ENCODE data around the gene NME9.

NME9 gene

DNA sequence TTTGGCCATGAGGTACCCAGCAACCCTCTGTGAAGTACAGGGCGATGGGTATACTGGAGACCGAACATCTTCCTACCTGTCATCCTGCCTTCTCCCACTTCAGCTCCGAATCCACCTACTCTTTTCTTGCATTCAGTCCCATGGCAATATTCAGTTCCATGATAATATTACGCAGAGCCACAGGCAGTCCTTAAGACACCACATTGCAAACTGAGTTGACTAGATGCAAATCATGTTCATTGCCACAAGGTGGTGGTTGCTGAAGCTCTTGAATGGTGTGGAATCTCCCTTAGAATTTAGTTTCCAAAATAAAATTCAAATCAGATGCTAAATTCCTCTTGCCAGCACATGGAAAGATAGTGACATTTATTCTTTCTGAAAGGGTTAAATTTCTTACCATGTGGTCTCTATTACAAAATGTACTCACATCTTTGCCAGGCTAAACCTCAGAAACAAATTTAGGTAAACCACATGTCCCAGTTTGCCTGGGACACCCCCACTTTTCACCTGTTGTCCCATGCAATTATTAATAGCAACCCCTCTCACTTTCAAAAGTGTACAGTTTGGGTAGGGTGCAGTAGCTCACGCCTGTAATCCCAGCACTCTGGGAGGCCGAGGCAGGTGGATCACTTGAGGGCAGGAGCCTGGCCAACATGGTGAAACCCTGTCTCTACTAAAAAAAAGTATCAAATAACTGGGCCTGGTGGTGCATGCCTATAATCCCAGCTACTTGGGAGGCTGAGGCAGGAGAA lies 1.7 kb upstream of the NME9 start:
- DNase-seq = no peak

DNA sequence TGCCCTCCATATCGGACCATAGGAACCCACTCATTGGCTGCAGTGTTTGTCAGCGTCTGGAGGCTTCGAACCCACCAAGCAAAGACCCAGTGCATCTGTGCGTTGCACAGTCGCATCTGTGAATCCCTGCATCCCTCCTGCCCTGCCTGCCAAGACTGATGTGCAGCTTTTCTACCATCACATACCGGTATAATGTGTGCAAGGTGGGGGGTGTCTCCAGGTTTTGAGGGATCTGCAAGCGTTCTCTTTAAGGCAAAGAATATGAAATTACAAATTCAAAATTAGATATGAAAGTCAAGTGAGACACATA lies 288 bp upstream of the NME9 start:
- DNase-seq = no peak

DNA sequence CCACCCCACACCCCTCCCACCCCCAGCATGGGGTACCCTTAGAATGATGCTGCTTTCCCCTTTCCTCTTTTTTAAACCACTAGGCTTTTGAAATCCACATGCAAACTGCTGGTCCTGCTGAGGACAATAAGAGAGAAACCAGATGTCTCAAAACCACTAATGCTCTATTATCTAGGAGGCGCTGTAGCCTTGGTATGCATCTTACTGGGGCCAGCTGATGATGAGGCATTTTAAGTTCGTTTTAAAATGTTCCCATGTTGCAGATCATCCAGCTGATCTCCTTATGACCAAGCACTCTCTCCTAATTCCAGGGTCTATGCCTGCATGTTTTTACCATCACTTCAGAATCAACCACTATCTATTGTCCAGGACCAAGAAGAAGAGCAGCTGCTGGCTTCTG lies 1.3 kb downstream of the NME9 start:
- DNase-seq = no peak

- DNase-seq = no peak
Observed at GRCh38 chr3:138327831-138328230, 1.8 kb downstream of the NME9 start.

- DNase-seq = no peak
Observed at GRCh38 chr3:138326866-138327595, 2.6 kb downstream of the NME9 start.

- no peak for DNase-seq
Observed at GRCh38 chr3:138325990-138326389, 3.7 kb downstream of the NME9 start.

DNA sequence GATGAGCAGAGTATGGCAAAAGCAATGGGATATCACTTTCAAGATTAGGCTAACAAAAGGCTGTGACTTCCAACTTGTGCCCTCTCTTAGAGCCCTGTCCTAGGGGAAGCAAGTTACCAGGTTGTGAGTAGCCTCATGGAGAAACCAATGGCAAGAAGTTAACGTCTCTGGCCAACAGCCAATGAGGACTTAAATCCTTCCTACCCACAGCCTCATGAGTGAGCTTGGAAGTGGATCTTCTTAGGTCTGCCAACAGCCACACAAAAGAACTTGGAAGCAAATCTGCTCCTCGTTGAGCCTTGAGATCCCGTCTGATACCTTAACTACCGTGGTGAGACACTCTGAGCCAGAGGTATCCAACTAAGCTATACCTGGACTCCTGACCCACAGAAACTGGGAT lies 5.7 kb downstream of the NME9 start:
- no peak for DNase-seq

DNA sequence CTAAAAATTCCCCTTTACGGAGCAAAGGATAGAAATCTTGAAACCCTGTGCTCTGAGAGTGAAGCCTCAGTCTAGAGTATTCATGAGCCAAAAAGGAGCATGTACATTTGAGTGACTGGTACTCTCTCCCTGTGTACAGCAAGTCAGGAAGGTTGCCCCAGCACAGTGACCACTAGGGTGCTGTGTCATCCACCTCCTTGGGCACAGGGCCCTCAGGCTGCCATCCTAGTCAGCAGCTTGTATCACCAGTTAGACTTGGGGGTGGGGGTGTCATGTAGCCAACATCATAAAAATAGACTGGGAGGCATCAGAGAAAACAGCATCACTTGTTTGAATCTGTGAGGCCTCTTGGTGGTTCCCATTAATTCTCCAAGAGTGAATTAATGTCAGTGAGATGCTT lies 12.0 kb downstream of the NME9 start:
- DNase-seq = no peak

DNA sequence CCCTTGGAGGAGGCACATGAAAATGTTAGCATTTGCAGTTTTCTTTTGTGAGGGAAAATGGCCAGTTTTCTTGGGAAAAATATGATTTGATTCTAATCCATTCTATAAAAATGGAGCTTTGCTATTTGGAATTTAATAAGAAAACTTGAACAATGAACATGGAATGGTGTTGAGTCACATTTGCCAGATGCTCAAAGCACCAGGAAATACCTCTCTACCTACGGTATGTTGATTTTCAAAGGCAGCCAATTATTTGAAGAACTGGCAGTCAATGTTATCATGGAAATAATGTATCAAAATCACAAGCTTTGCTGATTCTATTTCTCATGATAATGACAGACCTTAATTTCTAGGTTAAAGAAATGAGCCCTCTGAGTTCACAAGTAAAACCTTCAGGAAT lies 14.9 kb downstream of the NME9 start:
- no peak for DNase-seq

DNA sequence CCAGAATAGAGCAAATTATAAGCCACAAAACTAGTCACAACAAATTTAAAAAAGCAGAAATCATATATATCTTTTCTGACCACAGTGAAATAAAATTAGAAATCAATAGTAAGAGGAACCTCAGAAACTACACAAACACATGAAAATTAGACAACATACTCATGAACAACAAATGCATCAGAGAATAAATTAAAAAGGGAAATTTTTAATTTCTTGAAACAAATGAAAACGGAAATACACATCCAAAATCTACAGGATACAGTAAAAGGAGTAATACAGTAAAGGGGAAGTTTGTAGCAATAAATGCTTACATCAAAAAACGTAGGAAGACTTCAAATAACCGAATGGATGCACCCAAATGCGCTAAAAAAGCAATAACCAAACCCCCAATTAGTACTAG lies 19.2 kb downstream of the NME9 start:
- DNase-seq = no peak

DNA sequence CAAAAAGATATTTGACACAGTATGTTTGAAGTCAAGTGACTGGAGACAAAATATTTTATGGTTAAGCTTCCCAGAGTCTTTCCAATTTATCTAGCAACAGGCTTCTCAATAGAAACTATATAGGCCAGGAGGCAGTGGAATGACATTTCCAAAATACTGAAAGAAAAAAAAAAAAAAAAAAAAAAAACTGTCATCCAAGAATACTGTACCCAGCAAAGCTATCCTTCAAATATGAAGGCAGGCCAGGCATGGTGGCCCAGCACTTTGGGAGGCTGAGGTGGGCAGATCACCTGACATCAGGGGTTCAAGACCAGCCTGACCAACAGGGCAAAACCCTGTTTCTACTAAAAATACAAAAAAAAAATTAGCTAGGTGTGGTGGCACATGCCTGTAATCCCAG lies 20.9 kb downstream of the NME9 start:
- DNase-seq = no peak

GRCh38 chr3:138307899-138308298 lies 21.8 kb downstream of the NME9 start:
- no peak for DNase-seq

DNA sequence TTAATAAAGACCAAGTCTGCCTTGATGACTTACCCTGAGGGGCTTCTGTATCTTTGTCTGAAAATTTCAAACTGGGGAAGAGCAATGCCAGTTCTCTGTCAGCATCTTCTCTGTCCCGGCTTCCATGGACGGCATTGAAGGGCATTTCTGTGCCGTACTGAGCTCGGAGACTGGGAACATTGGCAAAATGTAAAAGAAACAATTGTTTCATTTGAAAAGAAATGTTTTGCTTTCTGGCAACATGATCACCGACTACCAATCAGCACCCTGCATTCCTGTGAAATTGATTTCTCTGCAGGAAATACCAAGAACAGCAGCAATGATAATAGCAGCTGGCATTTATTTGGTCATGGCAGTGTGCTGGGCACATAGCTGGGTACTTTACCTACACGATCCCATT lies 26.2 kb downstream of the NME9 start:
- no peak for DNase-seq

GRCh38 chr3:138300647-138301046 lies 29.0 kb downstream of the NME9 start:
- DNase-seq = no peak

DNA sequence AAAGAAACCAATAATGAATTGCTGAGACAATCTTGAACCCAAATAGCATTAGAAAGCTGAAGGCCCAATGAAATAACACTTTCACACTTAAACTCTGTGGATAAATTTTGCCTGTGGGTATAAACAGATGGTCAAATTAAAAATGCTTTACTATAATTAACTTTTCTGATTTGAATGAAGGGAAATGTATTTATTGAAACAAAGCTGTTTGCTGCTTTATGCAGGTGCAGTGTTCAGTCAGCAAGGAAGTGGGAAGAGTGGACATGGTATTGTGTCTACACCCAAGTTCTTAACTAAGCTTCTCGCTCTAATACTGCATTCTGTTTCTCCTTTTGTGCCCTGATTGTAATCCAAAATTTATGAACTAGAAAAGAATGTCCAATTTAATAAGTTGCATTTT lies 31.8 kb downstream of the NME9 start:
- no peak for DNase-seq

DNA sequence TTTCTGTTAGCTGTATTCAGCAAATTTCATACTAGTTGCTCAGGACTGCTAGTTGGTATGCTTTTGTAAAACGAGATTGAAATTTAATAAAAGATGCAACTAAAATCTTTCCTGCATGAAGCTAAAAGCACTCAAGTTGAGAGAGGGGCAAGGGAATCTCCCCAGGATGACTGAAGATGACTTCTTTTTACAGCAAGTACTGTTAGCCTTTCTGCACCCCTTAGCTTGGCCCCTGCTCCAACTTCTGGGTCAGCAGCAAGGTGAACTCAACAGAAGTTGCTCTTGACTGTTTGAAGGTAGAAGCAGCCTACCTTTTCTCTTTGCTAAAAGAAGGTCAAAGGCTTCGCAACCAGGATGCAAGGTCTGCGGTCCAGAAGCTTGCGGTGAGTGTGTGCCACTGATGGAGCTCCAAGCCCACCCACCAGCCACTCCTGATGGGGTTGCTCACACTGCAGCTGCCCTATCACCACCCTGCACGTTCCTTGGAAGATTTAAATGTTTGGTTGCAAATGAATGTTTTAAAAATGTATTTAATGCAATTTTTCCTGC lies 32.5 kb downstream of the NME9 start:
- no peak for DNase-seq

- no peak for DNase-seq
Observed at GRCh38 chr3:138296639-138297038, 33.0 kb downstream of the NME9 start.

DNA sequence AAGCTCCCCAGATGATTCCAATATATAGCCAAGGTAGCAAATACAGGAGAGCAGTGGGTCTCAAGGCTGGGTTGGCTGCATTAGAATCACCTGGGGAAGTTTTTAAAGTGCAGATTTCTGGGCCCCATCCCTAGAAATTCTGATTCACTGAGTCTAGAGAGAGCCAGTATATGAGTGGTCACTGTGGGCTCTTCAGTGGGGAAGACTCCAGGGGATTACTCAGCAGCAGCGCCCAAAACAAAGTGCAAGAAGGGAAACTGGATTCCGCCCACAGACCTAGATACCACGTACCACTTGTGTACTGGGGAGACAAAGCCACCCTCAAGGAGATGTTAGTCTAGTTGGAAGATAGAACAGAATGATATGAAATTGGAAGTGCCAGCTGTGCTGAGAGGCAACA lies 40.0 kb downstream of the NME9 start:
- DNase-seq = no peak

- no peak for DNase-seq
Observed at GRCh38 chr3:138289260-138289659, 40.4 kb downstream of the NME9 start.

DNA sequence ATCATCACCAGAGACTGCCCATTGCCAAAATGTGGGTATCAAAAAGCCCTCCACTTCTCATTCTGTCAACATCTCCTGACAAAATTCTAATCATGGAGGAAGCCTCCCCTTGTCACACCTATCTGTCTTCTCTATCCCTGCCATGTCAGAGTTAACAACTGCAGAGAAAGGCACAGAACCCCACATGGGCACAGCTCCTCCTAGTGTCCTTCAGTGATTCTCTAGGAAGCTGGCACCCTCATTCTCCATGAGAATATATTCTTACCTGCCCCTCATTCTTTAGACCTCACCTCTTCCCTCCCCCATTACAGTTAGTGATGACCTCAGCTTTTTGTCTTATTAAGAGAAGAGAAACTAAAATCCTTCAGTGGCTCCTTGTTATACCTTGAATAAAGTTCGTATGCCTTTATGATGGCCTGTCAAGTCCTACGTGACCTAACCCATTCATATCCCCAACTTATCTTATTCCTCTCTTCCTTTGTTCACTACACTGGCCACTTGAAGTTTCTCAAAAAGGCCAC lies 44.6 kb downstream of the NME9 start:
- DNase-seq = no peak

- no peak for DNase-seq
Observed at GRCh38 chr3:138284079-138284478, 45.6 kb downstream of the NME9 start.

DNA sequence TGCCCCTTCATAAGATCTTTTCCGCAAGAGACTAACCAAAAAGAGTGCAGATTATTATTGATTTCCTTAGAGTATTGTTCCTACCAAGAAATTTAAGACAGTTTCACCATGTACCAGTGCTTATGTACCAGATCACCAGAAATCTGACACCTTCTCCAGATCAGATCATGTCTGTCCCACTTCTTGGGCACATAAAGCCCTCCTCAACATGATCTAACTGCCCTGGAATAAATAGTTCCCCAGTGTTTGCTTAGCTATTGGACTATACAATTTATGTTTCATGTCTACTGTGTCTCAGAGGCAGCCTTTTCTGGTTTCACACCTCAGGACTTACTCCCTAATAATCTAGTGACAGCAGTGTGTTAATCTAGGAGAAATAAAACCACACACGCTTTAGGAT lies 46.8 kb downstream of the NME9 start:
- DNase-seq = peak; percentile 13

- DNase-seq = no peak
Observed at GRCh38 chr3:138281561-138281960, 48.1 kb downstream of the NME9 start.

GRCh38 chr3:138271189-138271794 lies 58.4 kb downstream of the NME9 start:
- no peak for DNase-seq
